ENCODE results near the gene SAT2.

SAT2 gene

DNA sequence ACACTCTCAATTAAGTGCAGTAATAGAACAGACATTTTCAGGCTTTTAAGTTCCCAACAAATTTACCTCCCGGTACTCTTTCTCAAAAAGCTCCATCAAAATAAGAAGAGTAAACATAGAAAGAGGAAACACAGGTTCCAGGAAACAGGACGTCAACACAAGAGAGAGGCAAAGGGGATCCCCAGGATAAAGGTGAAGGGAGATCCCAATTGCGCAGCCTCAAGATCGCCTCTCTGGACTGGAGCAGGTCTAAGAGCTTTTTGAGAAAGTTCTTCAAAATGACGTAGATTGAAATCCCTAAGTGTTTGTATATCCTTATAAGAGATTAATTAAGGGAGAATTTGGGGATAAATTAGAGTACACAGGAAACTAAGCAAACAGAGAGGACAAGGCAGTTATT lies 9.0 kb downstream of the SAT2 start:
- H3K9me3 ChIP-seq (ENCODE audit: insufficient read depth, low read length): no peaks in the 10 kb centered on the region
- H3K27ac ChIP-seq (ENCODE audit: low read length): no peak overlapping the region
- H3K79me2 ChIP-seq (ENCODE audit: low read length): peaks cover 8% of the 10 kb centered on the region
- H3K4me1 ChIP-seq (ENCODE audit: low read length): peaks cover 3% of the 10 kb centered on the region; the same call in 1 of the 2 replicates
- TF ChIP-seq, protein P1, sequence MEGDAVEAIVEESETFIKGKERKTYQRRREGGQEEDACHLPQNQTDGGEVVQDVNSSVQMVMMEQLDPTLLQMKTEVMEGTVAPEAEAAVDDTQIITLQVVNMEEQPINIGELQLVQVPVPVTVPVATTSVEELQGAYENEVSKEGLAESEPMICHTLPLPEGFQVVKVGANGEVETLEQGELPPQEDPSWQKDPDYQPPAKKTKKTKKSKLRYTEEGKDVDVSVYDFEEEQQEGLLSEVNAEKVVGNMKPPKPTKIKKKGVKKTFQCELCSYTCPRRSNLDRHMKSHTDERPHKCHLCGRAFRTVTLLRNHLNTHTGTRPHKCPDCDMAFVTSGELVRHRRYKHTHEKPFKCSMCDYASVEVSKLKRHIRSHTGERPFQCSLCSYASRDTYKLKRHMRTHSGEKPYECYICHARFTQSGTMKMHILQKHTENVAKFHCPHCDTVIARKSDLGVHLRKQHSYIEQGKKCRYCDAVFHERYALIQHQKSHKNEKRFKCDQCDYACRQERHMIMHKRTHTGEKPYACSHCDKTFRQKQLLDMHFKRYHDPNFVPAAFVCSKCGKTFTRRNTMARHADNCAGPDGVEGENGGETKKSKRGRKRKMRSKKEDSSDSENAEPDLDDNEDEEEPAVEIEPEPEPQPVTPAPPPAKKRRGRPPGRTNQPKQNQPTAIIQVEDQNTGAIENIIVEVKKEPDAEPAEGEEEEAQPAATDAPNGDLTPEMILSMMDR (IDR thresholded peaks at IDR 0.05; ENCODE audit: low read depth, low read length): no peak
- no peak for TF ChIP-seq EZH2phosphoT487 (IDR thresholded peaks at IDR 0.05; ENCODE audit: low read depth)
- H3K4me2 ChIP-seq (ENCODE audit: low read length): no peak overlapping the region
- H4K20me1 ChIP-seq (ENCODE audit: insufficient read depth, low read length): no peaks in the 10 kb centered on the region
- no peak overlapping the region for H2AFZ ChIP-seq (ENCODE audit: low read depth, low read length)
- H3K4me3 ChIP-seq (ENCODE audit: low read length): no peak overlapping the region
- H3K27me3 ChIP-seq (ENCODE audit: low read depth, low read length): no peaks in the 10 kb centered on the region
- H3K36me3 ChIP-seq (replicated peaks; ENCODE audit: low read depth, low read length): no peaks in the 10 kb centered on the region
- H3K9ac ChIP-seq (ENCODE audit: low read length): no peak overlapping the region

DNA sequence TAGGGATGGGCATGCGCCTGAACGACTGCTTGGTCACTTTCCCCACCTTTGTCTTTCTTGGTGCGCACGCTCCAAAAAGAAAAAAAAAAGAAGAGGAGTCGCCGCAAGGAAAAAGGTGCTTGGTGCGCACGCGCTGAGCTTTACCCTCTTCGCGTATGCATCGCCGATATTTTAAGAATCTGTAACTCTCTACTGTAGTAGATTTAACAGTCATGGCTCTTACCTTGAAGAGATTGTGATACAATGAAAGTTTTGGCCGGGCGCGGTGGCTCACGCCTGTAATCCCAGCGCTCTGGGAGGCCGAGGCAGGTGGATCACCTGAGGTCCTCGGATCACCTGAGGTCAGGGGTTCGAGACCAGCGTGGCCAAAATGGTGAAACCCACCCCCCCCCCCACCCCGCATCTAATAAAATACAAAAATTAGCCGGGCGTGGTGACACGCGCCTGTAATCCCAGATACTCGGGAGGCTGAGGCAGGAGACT lies 12.3 kb downstream of the SAT2 start:
- Histone ChIP-seq H3K9me3 (ENCODE audit: insufficient read depth, low read length) (no peaks in the 10 kb centered on the region), H3K4me1 (ENCODE audit: low read length) (peaks cover 11% of the 10 kb centered on the region), H4K20me1 (ENCODE audit: insufficient read depth, low read length) (peaks cover 6% of the 10 kb centered on the region; the same call in 1 of the 2 replicates), H2AFZ (ENCODE audit: low read depth, low read length) (peak overlapping the region; percentile 76; the same call in 1 of the 2 replicates), H3K27me3 (ENCODE audit: low read depth, low read length) (no peaks in the 10 kb centered on the region), H3K4me3 (ENCODE audit: low read length) (peak overlapping the region; percentile 86), H3K79me2 (ENCODE audit: low read length) (peaks cover 35% of the 10 kb centered on the region), H3K9ac (ENCODE audit: low read length) (peak overlapping the region; percentile 59), H3K36me3 (replicated peaks; ENCODE audit: low read depth, low read length) (no peaks in the 10 kb centered on the region), H3K4me2 (ENCODE audit: low read length) (peak overlapping the region; percentile 58), H3K27ac (ENCODE audit: low read length) (peak overlapping the region; percentile 53)
- TF ChIP-seq EZH2phosphoT487 (IDR thresholded peaks at IDR 0.05; ENCODE audit: low read depth): no peak
- TF ChIP-seq, protein P1 (IDR thresholded peaks at IDR 0.05; ENCODE audit: low read depth, low read length): no peak

DNA sequence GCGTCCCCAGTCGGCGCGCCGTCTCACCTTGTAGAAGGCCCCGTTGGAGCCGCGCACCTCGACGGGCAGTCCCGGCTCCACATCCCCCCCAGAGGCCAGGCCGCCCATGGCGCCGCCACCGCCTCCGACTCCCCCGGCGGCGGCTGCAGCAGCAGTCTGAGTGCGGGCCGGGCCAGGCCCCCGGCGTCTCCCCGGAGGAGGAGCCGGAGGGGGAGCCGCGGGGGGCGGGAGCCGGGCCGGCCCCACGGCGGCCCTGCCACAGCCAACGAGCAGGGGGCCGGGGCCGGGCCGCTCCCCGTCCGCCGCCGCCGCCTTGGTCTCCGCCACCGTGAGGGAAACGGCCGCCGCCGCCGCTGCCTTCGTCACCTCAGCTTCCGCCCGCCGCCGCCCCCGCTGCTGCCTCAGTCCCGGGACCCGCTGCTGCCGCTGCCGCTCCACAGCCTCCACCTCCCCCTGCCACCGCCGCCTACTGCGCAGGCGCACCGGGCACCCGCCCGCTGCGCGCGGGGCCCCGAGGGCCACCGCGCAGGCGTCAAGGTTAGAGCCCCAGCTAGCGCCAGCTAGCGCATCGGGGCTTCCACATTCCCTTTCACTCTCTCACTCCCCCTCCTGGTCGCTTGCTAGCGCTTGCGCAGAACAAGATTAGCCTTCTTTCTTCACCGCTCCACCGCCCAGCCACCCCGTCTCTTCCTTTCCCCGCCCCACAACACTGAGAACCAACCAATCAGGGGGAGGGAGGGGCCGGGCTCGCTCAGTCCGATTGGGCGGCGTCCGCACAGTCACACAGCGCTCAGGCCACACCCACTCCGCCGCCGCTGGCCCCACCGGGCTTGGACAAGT lies 13.0 kb downstream of the SAT2 start, which contains the start of gene FXR2:
Gene FXR2, minus strand, starts transcription at position 473 of the 840 bp plus-strand sequence. Its CDS starts 365 bp downstream, at position 108.
- Histone ChIP-seq H4K20me1 (ENCODE audit: insufficient read depth, low read length) (peaks cover 6% of the 10 kb centered on the region; the same call in 1 of the 2 replicates), H3K79me2 (ENCODE audit: low read length) (peaks cover 35% of the 10 kb centered on the region), H3K27ac (ENCODE audit: low read length) (peak within 1 kb of the TSS; percentile 53), H3K27me3 (ENCODE audit: low read depth, low read length) (no peaks in the 10 kb centered on the region), H3K9ac (ENCODE audit: low read length) (peak within 1 kb of the TSS; percentile 80), H3K4me3 (ENCODE audit: low read length) (peak within 1 kb of the TSS; percentile 92), H3K4me1 (ENCODE audit: low read length) (peaks cover 11% of the 10 kb centered on the region), H3K9me3 (ENCODE audit: insufficient read depth, low read length) (no peaks in the 10 kb centered on the region), H3K4me2 (ENCODE audit: low read length) (peak within 1 kb of the TSS; percentile 97), H3K36me3 (replicated peaks; ENCODE audit: low read depth, low read length) (no peaks in the 10 kb centered on the region), H2AFZ (ENCODE audit: low read depth, low read length) (peak within 1 kb of the TSS; percentile 76; the same call in 1 of the 2 replicates)
- TF ChIP-seq EZH2phosphoT487 (IDR thresholded peaks at IDR 0.05; ENCODE audit: low read depth): no peak
- TF ChIP-seq, protein P1 (IDR thresholded peaks at IDR 0.05; ENCODE audit: low read depth, low read length): peak; percentile 42

DNA sequence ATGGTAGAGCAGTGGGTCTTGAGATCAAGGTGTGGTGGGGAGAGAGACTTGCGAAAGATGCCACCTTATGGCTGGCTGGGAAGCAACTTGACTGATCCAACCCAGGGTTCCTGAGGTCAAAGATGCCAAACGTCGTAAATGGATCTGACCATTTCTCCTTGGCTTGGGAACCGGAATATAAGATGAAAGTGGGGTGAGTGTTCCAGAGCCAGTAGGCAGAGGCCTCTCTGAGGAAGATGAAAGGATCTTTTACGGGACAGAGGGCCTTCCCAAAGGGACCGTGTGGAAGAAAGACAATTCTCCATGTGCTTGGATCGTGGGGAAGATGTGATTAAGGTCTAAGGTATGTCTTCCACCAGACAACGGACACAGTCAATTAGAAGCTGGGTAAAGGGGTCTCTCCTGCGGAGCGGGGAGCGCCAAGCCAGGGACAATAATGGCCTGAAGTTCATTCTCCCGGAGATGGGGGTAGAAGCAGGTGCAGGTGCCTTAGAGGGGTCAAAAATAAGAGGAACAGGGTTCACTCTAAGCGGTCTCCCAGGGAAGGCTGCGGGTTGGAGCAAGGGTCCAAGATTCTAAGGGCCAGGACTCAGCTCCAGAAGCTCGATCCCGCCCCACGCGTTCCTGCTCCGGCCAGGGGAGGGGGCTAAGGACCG lies 13.7 kb downstream of the SAT2 start:
- peak overlapping the region; percentile 80 for H3K9ac ChIP-seq (ENCODE audit: low read length)
- peaks cover 11% of the 10 kb centered on the region for H3K4me1 ChIP-seq (ENCODE audit: low read length)
- TF ChIP-seq EZH2phosphoT487 (IDR thresholded peaks at IDR 0.05; ENCODE audit: low read depth): no peak
- TF ChIP-seq, protein P1 (IDR thresholded peaks at IDR 0.05; ENCODE audit: low read depth, low read length): no peak
- no peaks in the 10 kb centered on the region for H3K27me3 ChIP-seq (ENCODE audit: low read depth, low read length)
- peak overlapping the region; percentile 92 for H3K4me3 ChIP-seq (ENCODE audit: low read length)
- no peak overlapping the region for H2AFZ ChIP-seq (ENCODE audit: low read depth, low read length)
- H3K9me3 ChIP-seq (ENCODE audit: insufficient read depth, low read length): no peaks in the 10 kb centered on the region
- peak overlapping the region; percentile 97 for H3K4me2 ChIP-seq (ENCODE audit: low read length)
- peak overlapping the region; percentile 42 for H3K27ac ChIP-seq (ENCODE audit: low read length)
- H3K36me3 ChIP-seq (replicated peaks; ENCODE audit: low read depth, low read length): no peaks in the 10 kb centered on the region
- peaks cover 35% of the 10 kb centered on the region for H3K79me2 ChIP-seq (ENCODE audit: low read length)
- H4K20me1 ChIP-seq (ENCODE audit: insufficient read depth, low read length): peaks cover 6% of the 10 kb centered on the region; the same call in 1 of the 2 replicates

Measured in OCI-LY3 (cell line).